SK-N-SH treated with all-trans-retinoic acid at 6 μM for 48 hours (cell line): ENCODE results near the gene GPC5.

Experiments used
- ATAC-seq: fragments of 200-7000 bp; cut with Tn5 transposase; 3 replicates; pipeline ENCODE4 v1.9.1; 2020; ENCODE audit warnings: mild to moderate bottlenecking, moderate library complexity
- ARNTL ChIP-seq: fragments of 450-650 bp; formaldehyde crosslinking; IDR thresholded peaks from 2 replicates; pipeline ENCODE4 v1.5.0; 2020; ENCODE audit warnings: low read depth, mild to moderate bottlenecking, moderate library complexity, borderline replicate concordance
- BACH2 ChIP-seq: fragments of 250-450 bp; sonication (Bioruptor Pico); IDR thresholded peaks from 2 replicates; pipeline ENCODE4 v1.9.0; 2021; ENCODE audit warnings: mild to moderate bottlenecking, borderline replicate concordance
- CSDC2 ChIP-seq: fragments of 250-450 bp; sonication (Bioruptor Pico); IDR thresholded peaks from 2 replicates; pipeline ENCODE4 v1.5.0; 2020; ENCODE audit warnings: mild to moderate bottlenecking, moderate library complexity
- ESRRG ChIP-seq: fragments of 250-450 bp; sonication (Bioruptor Pico); IDR thresholded peaks from 2 replicates; pipeline ENCODE4 v1.6.1; 2021; ENCODE audit warnings: mild to moderate bottlenecking
- ISL1 ChIP-seq: fragments of 250-450 bp; sonication (Bioruptor Pico); IDR thresholded peaks from 2 replicates; pipeline ENCODE4 v2.1.2; 2022; ENCODE audit warnings: mild to moderate bottlenecking, moderate library complexity
- OSR1 ChIP-seq: fragments of 250-450 bp; sonication (Bioruptor Pico); IDR thresholded peaks from 2 replicates; pipeline ENCODE4 v1.8.0; 2022; ENCODE audit warnings: moderate library complexity, mild to moderate bottlenecking, inconsistent platforms
- POU6F1 ChIP-seq: fragments of 250-450 bp; sonication (Bioruptor Pico); IDR thresholded peaks from 2 replicates; pipeline ENCODE4 v1.8.0; 2021; ENCODE audit warnings: low read depth, mild to moderate bottlenecking, moderate library complexity, borderline replicate concordance
- PPARA ChIP-seq: fragments of 250-450 bp; sonication (Bioruptor Pico); IDR thresholded peaks from 2 replicates; pipeline ENCODE4 v1.5.0; 2020; ENCODE audit warnings: mild to moderate bottlenecking, borderline replicate concordance
- RARB ChIP-seq: fragments of 250-450 bp; sonication (Bioruptor Pico); IDR thresholded peaks from 2 replicates; pipeline ENCODE4 v1.8.0; 2021; ENCODE audit warnings: mild to moderate bottlenecking, moderate library complexity
- SNAI2 ChIP-seq: fragments of 250-450 bp; sonication (Bioruptor Pico); IDR thresholded peaks from 2 replicates; pipeline ENCODE4 v1.5.0; 2020; ENCODE audit warnings: mild to moderate bottlenecking, moderate library complexity
- TCF4 ChIP-seq: fragments of 250-450 bp; sonication (Bioruptor Pico); IDR thresholded peaks from 2 replicates; pipeline ENCODE4 v1.8.0; 2021; ENCODE audit warnings: mild to moderate bottlenecking, moderate library complexity, borderline replicate concordance
- TOX ChIP-seq: fragments of 250-450 bp; sonication (Bioruptor Pico); IDR thresholded peaks from 2 replicates; pipeline ENCODE4 v1.8.0; 2021; ENCODE audit warnings: mild to moderate bottlenecking, moderate library complexity, borderline replicate concordance
- TSHZ2 ChIP-seq: fragments of 250-450 bp; sonication (Bioruptor Pico); IDR thresholded peaks from 2 replicates; pipeline ENCODE4 v1.5.0; 2020; ENCODE audit warnings: mild to moderate bottlenecking, moderate library complexity
- ZC3H10 ChIP-seq: fragments of 250-450 bp; sonication (Bioruptor Pico); IDR thresholded peaks from 2 replicates; pipeline ENCODE4 v1.5.1; 2021; ENCODE audit warnings: mild to moderate bottlenecking, moderate library complexity
- ZFP3 ChIP-seq: fragments of 250-450 bp; sonication (Bioruptor Pico); IDR thresholded peaks from 2 replicates; pipeline ENCODE4 v1.5.0; 2020; ENCODE audit warnings: mild to moderate bottlenecking, moderate library complexity
- ZFP30 ChIP-seq: fragments of 450-650 bp; formaldehyde crosslinking; IDR thresholded peaks from 2 replicates; pipeline ENCODE4 v1.5.0; 2022; ENCODE audit warnings: mild to moderate bottlenecking, moderate library complexity
- ZNF565 ChIP-seq: fragments of 450-650 bp; formaldehyde crosslinking; conservative IDR thresholded peaks from 2 replicates; pipeline ENCODE4 v1.5.0; 2020; ENCODE audit warnings: low read depth, mild to moderate bottlenecking, moderate library complexity
- ZNF70 ChIP-seq: fragments of 450-650 bp; formaldehyde crosslinking; IDR thresholded peaks from 2 replicates; pipeline ENCODE4 v1.5.0; 2020; ENCODE audit warnings: mild to moderate bottlenecking, moderate library complexity
- ZNF8 ChIP-seq: fragments of 450-650 bp; formaldehyde crosslinking; IDR thresholded peaks from 2 replicates; pipeline ENCODE4 v1.5.0; 2020; ENCODE audit warnings: mild to moderate bottlenecking, moderate library complexity
- TF ChIP-seq, protein P1 (sequence below): fragments of 250-450 bp; sonication (Bioruptor Pico); IDR thresholded peaks from 2 replicates; pipeline ENCODE4 v1.8.0; 2020; ENCODE audit warnings: mild to moderate bottlenecking, moderate library complexity, borderline replicate concordance
- TF ChIP-seq, protein P2 (sequence below): fragments of 250-450 bp; sonication (Bioruptor Pico); IDR thresholded peaks from 2 replicates; pipeline ENCODE4 v1.5.1; 2021; ENCODE audit warnings: mild to moderate bottlenecking, moderate library complexity
- TF ChIP-seq, protein P3 (sequence below): fragments of 250-450 bp; sonication (Bioruptor Pico); IDR thresholded peaks from 2 replicates; pipeline ENCODE4 v1.5.1; 2020; ENCODE audit warnings: low read depth, mild to moderate bottlenecking, moderate library complexity

GPC5 gene

DNA sequence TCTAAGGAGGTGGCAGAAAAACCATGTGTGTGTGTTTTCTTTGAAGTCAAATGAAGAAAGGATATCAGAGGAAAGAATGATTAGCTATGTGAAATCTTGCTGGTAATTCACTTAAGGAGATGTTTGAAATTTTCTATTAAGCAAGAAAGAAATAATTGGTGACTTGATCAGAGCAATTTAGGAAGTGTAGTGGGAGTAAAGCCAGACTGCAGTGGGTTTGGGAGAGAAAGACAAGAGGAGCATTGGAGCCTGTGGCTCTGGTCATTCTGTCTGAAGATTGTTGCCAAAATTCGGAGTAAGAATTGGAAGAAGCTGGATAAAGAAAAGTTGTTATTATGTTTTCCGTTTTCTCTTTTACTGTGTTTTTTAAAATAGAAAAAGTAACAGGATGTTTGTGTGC, 640.5 kb downstream of the GPC5 start (continued):
- TF ChIP-seq BACH2 (no peak), TCF4 (CRISPR knock-in tag) (no peak), TOX (CRISPR knock-in tag) (no peak)
- TF ChIP-seq, protein P1, sequence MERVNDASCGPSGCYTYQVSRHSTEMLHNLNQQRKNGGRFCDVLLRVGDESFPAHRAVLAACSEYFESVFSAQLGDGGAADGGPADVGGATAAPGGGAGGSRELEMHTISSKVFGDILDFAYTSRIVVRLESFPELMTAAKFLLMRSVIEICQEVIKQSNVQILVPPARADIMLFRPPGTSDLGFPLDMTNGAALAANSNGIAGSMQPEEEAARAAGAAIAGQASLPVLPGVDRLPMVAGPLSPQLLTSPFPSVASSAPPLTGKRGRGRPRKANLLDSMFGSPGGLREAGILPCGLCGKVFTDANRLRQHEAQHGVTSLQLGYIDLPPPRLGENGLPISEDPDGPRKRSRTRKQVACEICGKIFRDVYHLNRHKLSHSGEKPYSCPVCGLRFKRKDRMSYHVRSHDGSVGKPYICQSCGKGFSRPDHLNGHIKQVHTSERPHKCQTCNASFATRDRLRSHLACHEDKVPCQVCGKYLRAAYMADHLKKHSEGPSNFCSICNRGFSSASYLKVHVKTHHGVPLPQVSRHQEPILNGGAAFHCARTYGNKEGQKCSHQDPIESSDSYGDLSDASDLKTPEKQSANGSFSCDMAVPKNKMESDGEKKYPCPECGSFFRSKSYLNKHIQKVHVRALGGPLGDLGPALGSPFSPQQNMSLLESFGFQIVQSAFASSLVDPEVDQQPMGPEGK, result no peak
- TF ChIP-seq, protein P2, sequence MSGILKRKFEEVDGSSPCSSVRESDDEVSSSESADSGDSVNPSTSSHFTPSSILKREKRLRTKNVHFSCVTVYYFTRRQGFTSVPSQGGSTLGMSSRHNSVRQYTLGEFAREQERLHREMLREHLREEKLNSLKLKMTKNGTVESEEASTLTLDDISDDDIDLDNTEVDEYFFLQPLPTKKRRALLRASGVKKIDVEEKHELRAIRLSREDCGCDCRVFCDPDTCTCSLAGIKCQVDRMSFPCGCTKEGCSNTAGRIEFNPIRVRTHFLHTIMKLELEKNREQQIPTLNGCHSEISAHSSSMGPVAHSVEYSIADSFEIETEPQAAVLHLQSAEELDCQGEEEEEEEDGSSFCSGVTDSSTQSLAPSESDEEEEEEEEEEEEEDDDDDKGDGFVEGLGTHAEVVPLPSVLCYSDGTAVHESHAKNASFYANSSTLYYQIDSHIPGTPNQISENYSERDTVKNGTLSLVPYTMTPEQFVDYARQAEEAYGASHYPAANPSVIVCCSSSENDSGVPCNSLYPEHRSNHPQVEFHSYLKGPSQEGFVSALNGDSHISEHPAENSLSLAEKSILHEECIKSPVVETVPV (CRISPR knock-in tag), result no peak

DNA sequence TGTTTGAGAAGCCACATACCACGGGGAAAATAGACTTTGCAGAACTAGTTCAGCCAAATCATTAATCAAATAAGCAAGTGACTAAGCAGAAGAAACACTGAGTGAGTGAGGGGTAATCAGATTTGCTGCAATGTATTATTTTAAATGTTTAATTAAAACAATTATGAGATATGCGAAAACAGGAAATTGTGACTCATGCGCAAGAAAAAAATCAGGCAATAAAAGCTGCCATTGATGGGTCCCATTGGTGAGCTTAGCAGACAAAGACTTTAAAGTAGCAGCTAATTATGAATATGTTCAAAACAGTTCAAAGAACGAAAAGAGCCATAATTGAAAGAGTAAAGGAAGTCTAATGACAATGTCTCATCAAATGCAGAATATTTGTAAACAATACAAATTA, 644.1 kb downstream of the GPC5 start:
- no peak for ATAC-seq
- 0 out of 2 replicates have a peak, but pooled peaks have one; percentile 12 for TF ChIP-seq SNAI2 (CRISPR knock-in tag)
- no peak for TF ChIP-seq ESRRG (CRISPR knock-in tag)
- TF ChIP-seq ISL1, result peak; percentile 56
- no peak for TF ChIP-seq OSR1 (CRISPR knock-in tag)
- no peak for TF ChIP-seq ZFP30 (CRISPR knock-in tag)
- no peak for TF ChIP-seq ZNF70 (CRISPR knock-in tag)
- TF ChIP-seq ZFP3, result 0 out of 2 replicates have a peak, but pooled peaks have one; percentile 15

GRCh38 chr13:92044351-92044750, 645.9 kb downstream of the GPC5 start:
- ATAC-seq, result no peak
- TF ChIP-seq ZNF8, result no peak
- no peak for TF ChIP-seq SNAI2 (CRISPR knock-in tag)
- no peak for TF ChIP-seq OSR1 (CRISPR knock-in tag)
- TF ChIP-seq PPARA, result no peak
- no peak for TF ChIP-seq ISL1
- no peak for TF ChIP-seq ZFP30 (CRISPR knock-in tag)
- TF ChIP-seq RARB, result no peak
- TF ChIP-seq CSDC2 (CRISPR knock-in tag), result no peak
- TF ChIP-seq ARNTL, result no peak
- no peak for TF ChIP-seq TSHZ2 (CRISPR knock-in tag)
- TF ChIP-seq, protein P2 (CRISPR knock-in tag), result no peak
- TF ChIP-seq ZC3H10 (CRISPR knock-in tag), result no peak
- TF ChIP-seq ZNF565, result no peak
- TF ChIP-seq, protein P3, sequence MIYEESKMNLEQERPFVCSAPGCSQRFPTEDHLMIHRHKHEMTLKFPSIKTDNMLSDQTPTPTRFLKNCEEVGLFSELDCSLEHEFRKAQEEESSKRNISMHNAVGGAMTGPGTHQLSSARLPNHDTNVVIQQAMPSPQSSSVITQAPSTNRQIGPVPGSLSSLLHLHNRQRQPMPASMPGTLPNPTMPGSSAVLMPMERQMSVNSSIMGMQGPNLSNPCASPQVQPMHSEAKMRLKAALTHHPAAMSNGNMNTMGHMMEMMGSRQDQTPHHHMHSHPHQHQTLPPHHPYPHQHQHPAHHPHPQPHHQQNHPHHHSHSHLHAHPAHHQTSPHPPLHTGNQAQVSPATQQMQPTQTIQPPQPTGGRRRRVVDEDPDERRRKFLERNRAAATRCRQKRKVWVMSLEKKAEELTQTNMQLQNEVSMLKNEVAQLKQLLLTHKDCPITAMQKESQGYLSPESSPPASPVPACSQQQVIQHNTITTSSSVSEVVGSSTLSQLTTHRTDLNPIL (CRISPR knock-in tag), result no peak
- no peak for TF ChIP-seq ESRRG (CRISPR knock-in tag)
- TF ChIP-seq ZFP3, result no peak
- no peak for TF ChIP-seq TOX (CRISPR knock-in tag)
- TF ChIP-seq POU6F1 (CRISPR knock-in tag), result no peak
- TF ChIP-seq ZNF70 (CRISPR knock-in tag), result no peak
